Coronary artery (tissue), 2 donors: ENCODE measurements around the gene FADS1.

Experiments used
- DNase-seq: peaks from one replicate; pipeline ENCODE4 v3.0.0-alpha.2; 2017; ENCODE audit warnings: low spot score
- H3K27ac ChIP-seq, 2 donors: fragments of 200-600 bp; sonication (generic); one replicate each; pipeline ENCODE4 v1.5.1; 2016 to 2019
- H3K4me3 ChIP-seq: fragments of 200-600 bp; sonication (generic); 2 replicates; pipeline ENCODE4 v1.5.1; 2016; ENCODE audit warnings: mild to moderate bottlenecking, moderate library complexity
- CTCF ChIP-seq: fragments of 200-600 bp; sonication (generic); IDR thresholded peaks from one replicate; pipeline ENCODE4 v1.5.1; 2019; ENCODE audit warnings: antibody characterized with exemption

The FADS1 gene

GRCh38 chr11:61764606-61765260 lies 52.1 kb downstream of the FADS1 start:
- no peak for DNase-seq
- TF ChIP-seq CTCF: no peak
- Histone ChIP-seq H3K4me3 (no peak overlapping the region), H3K27ac (no peak overlapping the region)

GRCh38 chr11:61763930-61764605 lies 52.7 kb downstream of the FADS1 start:
- TF ChIP-seq CTCF: no peak
- no peak for DNase-seq
- no peak overlapping the region for H3K4me3 ChIP-seq
- no peak overlapping the region for H3K27ac ChIP-seq

GRCh38 chr11:61762798-61763197 lies 54.0 kb downstream of the FADS1 start:
- Histone ChIP-seq H3K4me3 (no peak overlapping the region), H3K27ac (no peak overlapping the region)
- TF ChIP-seq CTCF: no peak
- DNase-seq: no peak

- DNase-seq: no peak
- Histone ChIP-seq H3K4me3 (no peak overlapping the region), H3K27ac (no peak overlapping the region)
- no peak for TF ChIP-seq CTCF
Measured at GRCh38 chr11:61762223-61762615, 54.6 kb downstream of the FADS1 start.

- H3K4me3 ChIP-seq: no peak overlapping the region
- no peak for TF ChIP-seq CTCF
- no peak overlapping the region for H3K27ac ChIP-seq
- no peak for DNase-seq
Measured at GRCh38 chr11:61761440-61762222, 55.2 kb downstream of the FADS1 start.

- Histone ChIP-seq H3K4me3 (no peak overlapping the region), H3K27ac (no peak overlapping the region)
- no peak for TF ChIP-seq CTCF
- DNase-seq: no peak
Measured at GRCh38 chr11:61760946-61761345, 55.9 kb downstream of the FADS1 start.
